Smooth muscle cell (in vitro differentiated cells): ENCODE data around the gene NPBWR2. TPM values are rescaled to one million over a fixed set of nuclear protein-coding genes. Genes with fewer than 3 reads are reported as not detected.

Source experiments
- DNase-seq: peaks from one replicate; lab custom pipeline; 2025; ENCODE audit not compliant: unreplicated experiment; lab: John Stamatoyannopoulos, UW
- H2AFZ ChIP-seq: fragments of 200-600 bp; sonication (generic); 2 replicates; pipeline ENCODE4 v1.6.0; 2016; ENCODE audit warnings: antibody characterized with exemption, low read depth, mild to moderate bottlenecking
- H3F3A ChIP-seq: fragments of 200-600 bp; sonication (generic); 2 replicates; pipeline ENCODE4 v1.6.0; 2017; ENCODE audit warnings: antibody characterized with exemption, low read depth
- H3K27ac ChIP-seq: fragments of 200-600 bp; sonication (generic); 2 replicates; pipeline ENCODE4 v1.5.1; 2016; ENCODE audit warnings: low read depth, mild to moderate bottlenecking
- H3K27me3 ChIP-seq: fragments of 200-600 bp; sonication (generic); 2 replicates; pipeline ENCODE4 v1.6.1; 2016; ENCODE audit warnings: low read depth, mild to moderate bottlenecking
- H3K36me3 ChIP-seq: fragments of 200-600 bp; sonication (generic); 2 replicates; pipeline ENCODE4 v1.5.1; 2016; ENCODE audit warnings: low read depth
- H3K4me1 ChIP-seq: fragments of 200-600 bp; sonication (generic); 2 replicates; pipeline ENCODE4 v1.5.1; 2016; ENCODE audit warnings: low read depth
- H3K4me2 ChIP-seq: fragments of 200-600 bp; sonication (generic); 2 replicates; pipeline ENCODE4 v1.6.0; 2016; ENCODE audit warnings: mild to moderate bottlenecking
- H3K4me3 ChIP-seq: fragments of 200-600 bp; sonication (generic); 2 replicates; pipeline ENCODE4 v1.5.1; 2016; ENCODE audit warnings: mild to moderate bottlenecking
- H3K79me2 ChIP-seq: fragments of 200-600 bp; sonication (generic); 2 replicates; pipeline ENCODE4 v1.6.0; 2016; ENCODE audit warnings: low read depth, mild to moderate bottlenecking
- H3K9ac ChIP-seq: fragments of 200-600 bp; sonication (generic); 2 replicates; pipeline ENCODE4 v1.6.0; 2016; ENCODE audit warnings: low read depth
- H3K9me3 ChIP-seq: fragments of 200-600 bp; sonication (generic); replicated peaks from 2 replicates; pipeline ENCODE4 v1.5.1; 2016; ENCODE audit warnings: low read depth
- H4K20me1 ChIP-seq: fragments of 200-600 bp; sonication (generic); 2 replicates; pipeline ENCODE4 v1.6.0; 2016; ENCODE audit warnings: low read depth
- CTCF ChIP-seq: fragments of 200-600 bp; sonication (generic); IDR thresholded peaks from 2 replicates; pipeline ENCODE4 v1.5.1; 2017; ENCODE audit warnings: borderline replicate concordance, mild to moderate bottlenecking, antibody characterized with exemption; ENCODE audit not compliant: insufficient read depth, poor library complexity, severe bottlenecking
- WGBS: methylation state at CpG from one replicate; pipeline ENCODE4 v1.1.7; 2016; ENCODE audit warnings: low lambda C conversion rate; 5-methylcytosine and 5-hydroxymethylcytosine counted together
- polyA plus RNA-seq: library from polyadenylated mRNA; unstranded; fragments of >200 nt; fragmentation: Nextera tagmentation; extraction: Ambion mirVana; gene quantifications from 2 replicates; pipeline ENCODE4 v1.2.1, GENCODE V29; 2016
- total RNA-seq: library from RNA; depleted of rRNA; stranded (reverse); fragments of >200 nt; gene quantifications from 2 replicates; pipeline ENCODE4 v1.2.3, GENCODE V29; 2014

Gene NPBWR2
- total and polyA plus RNA-seq, 2 experiments from 2014 or later = not detected

GRCh38 chr20:64077094-64077493 is 30.3 kb downstream of the NPBWR2 start:
- TF ChIP-seq CTCF = no peak
- H3F3A ChIP-seq = peaks cover 8% of the 10 kb centered on the region
- H3K4me2 ChIP-seq = no peak overlapping the region
- H3K36me3 ChIP-seq = no peaks in the 10 kb centered on the region
- H3K27ac ChIP-seq = no peak overlapping the region
- no peak overlapping the region for H2AFZ ChIP-seq
- H3K79me2 ChIP-seq = no peaks in the 10 kb centered on the region
- peaks cover 5% of the 10 kb centered on the region for H3K4me1 ChIP-seq
- DNase-seq = no peak
- no peaks in the 10 kb centered on the region for H4K20me1 ChIP-seq
- H3K4me3 ChIP-seq = no peak overlapping the region
- no peaks in the 10 kb centered on the region for H3K27me3 ChIP-seq
- 96% methylated on average over 8 of the region's 8 CpGs for WGBS
- H3K9me3 ChIP-seq = no peaks in the 10 kb centered on the region
- no peak overlapping the region for H3K9ac ChIP-seq

- Histone ChIP-seq H3K4me3 (no peak overlapping the region), H3K27ac (no peak overlapping the region), H3K27me3 (no peaks in the 10 kb centered on the region), H3K9ac (no peak overlapping the region), H3K79me2 (no peaks in the 10 kb centered on the region), H3F3A (no peaks in the 10 kb centered on the region), H2AFZ (no peak overlapping the region), H4K20me1 (no peaks in the 10 kb centered on the region), H3K36me3 (no peaks in the 10 kb centered on the region), H3K4me1 (peaks cover 5% of the 10 kb centered on the region), H3K9me3 (no peaks in the 10 kb centered on the region), H3K4me2 (no peak overlapping the region)
- DNase-seq = no peak
- TF ChIP-seq CTCF = no peak
- WGBS = 97% methylated on average over 20 of the region's 22 CpGs
These were observed 31.0 kb downstream of the NPBWR2 start for GRCh38 chr20:64076061-64076997.

- H3K4me2 ChIP-seq = no peak overlapping the region
- no peaks in the 10 kb centered on the region for H3K27me3 ChIP-seq
- peaks cover 5% of the 10 kb centered on the region for H3K4me1 ChIP-seq
- WGBS = 95% methylated on average over 12 of the region's 12 CpGs
- H3K9ac ChIP-seq = no peak overlapping the region
- H3K9me3 ChIP-seq = no peaks in the 10 kb centered on the region
- no peak overlapping the region for H3K27ac ChIP-seq
- no peaks in the 10 kb centered on the region for H3K36me3 ChIP-seq
- H3K79me2 ChIP-seq = no peaks in the 10 kb centered on the region
- no peak overlapping the region for H2AFZ ChIP-seq
- no peaks in the 10 kb centered on the region for H3F3A ChIP-seq
- no peak for DNase-seq
- TF ChIP-seq CTCF = no peak
- H3K4me3 ChIP-seq = no peak overlapping the region
- no peaks in the 10 kb centered on the region for H4K20me1 ChIP-seq
These were observed 31.8 kb downstream of the NPBWR2 start for GRCh38 chr20:64075556-64075955.

- no peaks in the 10 kb centered on the region for H4K20me1 ChIP-seq
- H3K9me3 ChIP-seq = no peaks in the 10 kb centered on the region
- no peak for TF ChIP-seq CTCF
- H3K4me1 ChIP-seq = peaks cover 5% of the 10 kb centered on the region
- H3K27me3 ChIP-seq = no peaks in the 10 kb centered on the region
- no peak overlapping the region for H3K9ac ChIP-seq
- H3K36me3 ChIP-seq = no peaks in the 10 kb centered on the region
- no peak overlapping the region for H3K4me3 ChIP-seq
- H3F3A ChIP-seq = no peaks in the 10 kb centered on the region
- no peaks in the 10 kb centered on the region for H3K79me2 ChIP-seq
- 99% methylated on average over 8 of the region's 8 CpGs for WGBS
- H3K4me2 ChIP-seq = no peak overlapping the region
- no peak for DNase-seq
- H2AFZ ChIP-seq = no peak overlapping the region
- H3K27ac ChIP-seq = no peak overlapping the region
These were observed 32.4 kb downstream of the NPBWR2 start for GRCh38 chr20:64074963-64075362.
